ENCODE measurements around the gene PDPR.
"Not testable (repeated sequence)": the region's sequence is repeated elsewhere in the genome, so short reads cannot be mapped to it uniquely, and the experiment has no call there.

DNA sequence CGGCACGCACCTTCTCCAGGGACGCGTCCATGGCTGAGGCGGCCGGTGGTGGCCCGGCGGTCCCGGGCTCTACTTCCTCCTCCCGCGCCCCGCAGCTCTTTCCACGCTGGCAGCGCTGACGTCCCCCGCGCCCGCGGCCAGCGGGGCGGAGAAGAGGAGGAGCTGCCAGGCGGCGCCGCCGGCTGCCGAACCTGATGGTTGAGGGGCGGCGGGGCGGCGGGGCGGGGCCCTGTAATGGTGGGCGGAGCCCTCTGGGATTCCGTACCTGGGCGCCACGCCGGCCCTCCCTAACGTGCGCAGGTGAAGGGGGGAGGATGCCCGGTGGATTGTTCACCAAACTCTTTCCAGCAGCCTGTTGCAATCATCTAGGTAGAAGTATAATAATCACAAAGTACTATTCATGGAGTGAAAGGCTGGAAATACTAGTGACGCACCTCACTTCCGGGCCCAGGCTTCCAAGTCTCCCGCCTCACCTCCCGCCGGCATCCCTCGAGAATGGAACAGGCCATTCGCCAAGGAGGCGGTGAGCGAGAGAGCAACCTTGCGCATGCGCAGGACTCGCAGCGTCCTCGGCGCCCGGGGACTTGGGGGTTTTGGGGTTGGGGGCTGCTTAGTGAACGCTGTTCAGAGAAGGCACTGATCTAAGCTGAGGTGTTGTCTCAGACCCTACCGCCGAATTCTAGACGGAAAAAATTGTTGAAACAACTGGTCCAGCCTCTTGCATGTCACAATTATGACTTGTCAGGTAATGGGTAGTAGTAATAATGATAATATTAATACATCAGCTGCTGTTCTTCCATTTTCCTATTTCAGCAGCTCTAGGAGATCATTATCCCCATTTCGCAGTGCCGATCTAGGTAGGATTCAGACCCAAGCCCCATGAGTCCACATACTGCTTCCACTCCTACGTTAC lies 48.1 kb upstream of the PDPR start:
- not testable (repeated sequence) for TF ChIP-seq EZH2phosphoT487 (IDR thresholded peaks at IDR 0.05; ENCODE audit: borderline replicate concordance, low read depth); POLR2AphosphoS5 (IDR thresholded peaks at IDR 0.05; ENCODE audit: low read depth, low read length); EP300 (IDR thresholded peaks at IDR 0.05; ENCODE audit: borderline replicate concordance in 1 of 2, low read depth in 1 of 2, low read length in 1 of 2); RFX5 (IDR thresholded peaks at IDR 0.05; ENCODE audit: low read length); USF2 (IDR thresholded peaks at IDR 0.05; ENCODE audit: borderline replicate concordance, low read depth, low read length); TAF1 (IDR thresholded peaks at IDR 0.05; ENCODE audit: borderline replicate concordance, low read depth, low read length); FOXM1 (IDR thresholded peaks at IDR 0.05; ENCODE audit: low read depth); TCF12 (IDR thresholded peaks at IDR 0.05); CHD2 (IDR thresholded peaks at IDR 0.05; ENCODE audit: low read length, partially characterized antibody); SIN3A (IDR thresholded peaks at IDR 0.05; ENCODE audit: borderline replicate concordance, low read depth, low read length)
- TF ChIP-seq, protein P1, sequence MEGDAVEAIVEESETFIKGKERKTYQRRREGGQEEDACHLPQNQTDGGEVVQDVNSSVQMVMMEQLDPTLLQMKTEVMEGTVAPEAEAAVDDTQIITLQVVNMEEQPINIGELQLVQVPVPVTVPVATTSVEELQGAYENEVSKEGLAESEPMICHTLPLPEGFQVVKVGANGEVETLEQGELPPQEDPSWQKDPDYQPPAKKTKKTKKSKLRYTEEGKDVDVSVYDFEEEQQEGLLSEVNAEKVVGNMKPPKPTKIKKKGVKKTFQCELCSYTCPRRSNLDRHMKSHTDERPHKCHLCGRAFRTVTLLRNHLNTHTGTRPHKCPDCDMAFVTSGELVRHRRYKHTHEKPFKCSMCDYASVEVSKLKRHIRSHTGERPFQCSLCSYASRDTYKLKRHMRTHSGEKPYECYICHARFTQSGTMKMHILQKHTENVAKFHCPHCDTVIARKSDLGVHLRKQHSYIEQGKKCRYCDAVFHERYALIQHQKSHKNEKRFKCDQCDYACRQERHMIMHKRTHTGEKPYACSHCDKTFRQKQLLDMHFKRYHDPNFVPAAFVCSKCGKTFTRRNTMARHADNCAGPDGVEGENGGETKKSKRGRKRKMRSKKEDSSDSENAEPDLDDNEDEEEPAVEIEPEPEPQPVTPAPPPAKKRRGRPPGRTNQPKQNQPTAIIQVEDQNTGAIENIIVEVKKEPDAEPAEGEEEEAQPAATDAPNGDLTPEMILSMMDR (IDR thresholded peaks at IDR 0.05) = not testable (repeated sequence)
